ENCODE results near the gene CZIB. TPM values are rescaled to one million over a fixed set of nuclear protein-coding genes. Genes with fewer than 3 reads are reported as not detected.
A peak's percentile ranks its signal among the peaks of the same experiment; 100 is the strongest.

Gene CZIB
- total RNA-seq, 3 donors from 2014 or later (not counting 1 experiment from before 2014, with no cell fraction given), result 39.6 to 49.7 (median 40.5) TPM

DNA sequence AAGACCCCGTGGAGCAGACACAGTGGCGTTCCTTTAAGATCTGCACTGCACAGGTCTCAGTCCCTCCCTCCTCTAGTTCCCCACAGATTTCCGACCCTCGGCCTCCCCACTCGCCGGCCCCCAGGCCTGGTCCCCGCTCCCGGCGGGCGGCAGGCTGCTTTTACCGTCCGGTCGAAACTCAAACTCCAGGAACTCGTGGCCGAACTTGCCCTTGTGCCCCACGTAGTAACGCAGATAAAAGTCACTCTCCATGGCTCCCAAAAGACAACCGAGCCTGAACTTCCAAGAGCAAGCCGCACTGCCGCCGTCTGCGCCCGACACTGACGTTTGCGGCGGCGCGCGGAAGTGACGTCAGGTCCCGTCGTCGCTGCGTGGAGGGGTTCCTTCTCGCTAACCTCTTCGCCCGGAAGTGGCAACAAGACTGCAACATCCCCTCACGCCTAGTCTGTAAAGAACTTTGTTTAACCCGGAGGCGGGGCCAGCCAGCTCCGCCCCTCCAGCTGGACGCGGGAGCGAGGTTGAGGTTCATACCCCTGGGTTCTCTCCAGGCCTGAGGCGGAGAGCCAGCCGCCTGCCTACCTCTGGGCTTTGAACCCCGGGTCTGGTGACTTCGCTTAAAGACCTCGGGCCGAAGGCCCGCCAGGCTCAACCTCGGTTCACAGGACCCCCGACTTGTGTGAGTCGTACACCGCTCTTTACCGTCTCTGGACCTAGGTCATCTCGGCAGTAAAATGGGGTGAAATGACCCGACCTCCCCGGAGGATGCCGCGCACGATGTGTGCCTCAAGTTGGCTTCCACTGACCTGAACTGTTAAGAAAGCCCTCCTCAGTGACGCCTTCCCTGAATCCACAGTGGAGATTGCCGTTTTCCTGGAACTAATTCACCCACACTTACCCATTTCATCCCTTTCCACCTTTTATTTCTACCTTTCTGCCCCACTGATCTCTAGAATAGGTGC, 18.0 kb upstream of the CZIB start, which contains the start of gene MAGOH:
Gene MAGOH (minus strand): TSS at position 322 of the 959 bp plus-strand sequence. CDS start 70 bp downstream, at position 252.
- intact Hi-C loops (cut with micrococcal nuclease), result loop anchor here (1.0 to 5.0 kb wide), 3 partner anchors 18 to 599 kb away; partner anchors contain the start of genes CPT2, CZIB and NDC1

DNA sequence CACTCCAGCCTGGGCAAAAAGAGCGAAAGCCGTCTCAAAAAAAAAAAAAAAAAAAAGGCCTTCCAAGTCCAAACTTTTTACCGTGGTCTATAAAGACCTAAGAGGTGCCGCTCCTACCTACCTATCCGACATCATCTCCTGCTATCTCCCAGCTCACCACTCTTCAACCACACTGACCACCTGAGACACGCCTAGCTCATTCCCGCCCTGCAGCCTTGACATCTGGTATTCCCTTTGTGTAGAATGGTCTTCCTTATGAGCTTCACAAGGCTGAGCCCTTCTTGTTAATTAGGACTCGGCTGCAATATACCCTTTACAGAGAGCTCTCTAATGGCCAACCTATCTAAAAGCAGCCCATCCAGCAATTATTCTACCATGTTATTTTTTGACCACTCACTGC, 17.2 kb upstream of the CZIB start:
- peak overlapping the region; percentile 97 to 99 for H3K27ac Mint-ChIP-seq
- peak overlapping the region; percentile 99 for H3K4me3 Mint-ChIP-seq
- Histone ChIP-seq H3K27me3 (ENCODE audit: control insufficient read depth, insufficient read depth, low read length) (no peaks in the 10 kb centered on the region), H3K4me3 (ENCODE audit: low read length) (peak overlapping the region; percentile 65), H3K36me3 (ENCODE audit: control insufficient read depth, insufficient read depth, low read length) (peaks cover 28% of the 10 kb centered on the region), H3K27ac (ENCODE audit: low read length) (peak overlapping the region; percentile 70), H3K9me3 (ENCODE audit: control insufficient read depth, insufficient read depth, low read length) (no peaks in the 10 kb centered on the region), H3K4me1 (ENCODE audit: control insufficient read depth, insufficient read depth, low read length) (peaks cover 23% of the 10 kb centered on the region)
- no peak for TF ChIP-seq CTCF (IDR thresholded peaks at IDR 0.05)
- H3K9me3 Mint-ChIP-seq, result no peaks in the 10 kb centered on the region
- DNase-seq (peak in 1 of 2 donors; percentile 11), ATAC-seq (no peak)
- no peaks in the 10 kb centered on the region for H3K27me3 Mint-ChIP-seq (ENCODE audit: low read depth in 2 of 2)
- peaks cover 2% of the 10 kb centered on the region for H3K36me3 Mint-ChIP-seq
- WGBS (ENCODE audit: insufficient coverage), result 33% methylated on average over 6 of the region's 8 CpGs
- H3K4me1 Mint-ChIP-seq, result peaks cover 32 to 33% of the 10 kb centered on the region in 2 donors
- intact Hi-C loops (cut with micrococcal nuclease), result loop anchor here (1.0 to 5.0 kb wide), 3 partner anchors 17 to 600 kb away; partner anchors contain the start of genes CPT2, CZIB and NDC1

More for the DNA sequence above, 18.0 kb upstream of the CZIB start, which contains the start of gene MAGOH:
- Histone ChIP-seq H3K9me3 (ENCODE audit: control insufficient read depth, insufficient read depth, low read length) (no peaks in the 10 kb centered on the region), H3K4me1 (ENCODE audit: control insufficient read depth, insufficient read depth, low read length) (peaks cover 23% of the 10 kb centered on the region), H3K36me3 (ENCODE audit: control insufficient read depth, insufficient read depth, low read length) (peaks cover 20% of the 10 kb centered on the region), H3K27ac (ENCODE audit: low read length) (peak within 1 kb of the TSS; percentile 70), H3K4me3 (ENCODE audit: low read length) (peak within 1 kb of the TSS; percentile 65), H3K27me3 (ENCODE audit: control insufficient read depth, insufficient read depth, low read length) (no peaks in the 10 kb centered on the region)
- WGBS (ENCODE audit: insufficient coverage), result 8% methylated on average over 64 of the region's 64 CpGs
- H3K27ac Mint-ChIP-seq, result peak within 1 kb of the TSS; percentile 97 to 99
- TF ChIP-seq CTCF (IDR thresholded peaks at IDR 0.05), result no peak
- peaks cover 32 to 33% of the 10 kb centered on the region in 2 donors for H3K4me1 Mint-ChIP-seq
- H3K36me3 Mint-ChIP-seq, result no peaks in the 10 kb centered on the region
- H3K27me3 Mint-ChIP-seq (ENCODE audit: low read depth in 2 of 2), result no peaks in the 10 kb centered on the region
- no peaks in the 10 kb centered on the region for H3K9me3 Mint-ChIP-seq
- peak within 1 kb of the TSS; percentile 99 for H3K4me3 Mint-ChIP-seq
- peak; percentile 97 to 98 for DNase-seq
- ATAC-seq, result peak; percentile 99

DNA sequence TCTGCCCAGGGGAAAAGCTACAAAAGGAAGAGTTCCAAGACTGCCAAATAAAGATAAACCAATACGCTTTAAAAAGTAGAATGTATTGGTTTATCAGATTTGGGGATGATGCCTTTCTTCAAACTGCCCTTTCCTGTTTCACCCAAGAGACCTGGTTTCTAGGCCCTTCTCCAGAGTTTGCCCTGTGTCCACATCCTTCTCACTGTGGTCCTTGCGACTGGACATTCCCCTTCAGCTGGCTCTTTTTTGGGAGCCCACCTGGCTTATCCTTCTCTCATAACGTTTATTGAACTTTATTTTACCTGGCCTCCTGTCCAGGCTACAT, 490 bp upstream of the CZIB start:
- H3K9me3 ChIP-seq (ENCODE audit: control insufficient read depth, insufficient read depth, low read length), result no peaks in the 10 kb centered on the region
- peaks cover 5% of the 10 kb centered on the region for H3K36me3 ChIP-seq (ENCODE audit: control insufficient read depth, insufficient read depth, low read length)
- H3K27ac ChIP-seq (ENCODE audit: low read length), result peak overlapping the region; percentile 98
- Mint-ChIP-seq H3K4me3 (peak overlapping the region; percentile 91), H3K27ac (peak overlapping the region; percentile 90 to 97), H3K9me3 (no peaks in the 10 kb centered on the region), H3K4me1 (peaks cover 15 to 26% of the 10 kb centered on the region in 2 donors), H3K27me3 (ENCODE audit: low read depth in 2 of 2) (no peaks in the 10 kb centered on the region), H3K36me3 (no peaks in the 10 kb centered on the region)
- 68% methylated on average over 3 of the region's 3 CpGs for WGBS (ENCODE audit: insufficient coverage)
- no peak for DNase-seq
- no peak for TF ChIP-seq CTCF (IDR thresholded peaks at IDR 0.05)
- no peak for ATAC-seq
- H3K4me3 ChIP-seq (ENCODE audit: low read length), result peak overlapping the region; percentile 97
- intact Hi-C loops (cut with micrococcal nuclease), result loop anchor here (1.0 kb wide), 2 partner anchors 17 to 25 kb away; partner anchors contain the start of genes CPT2 and MAGOH
- no peaks in the 10 kb centered on the region for H3K27me3 ChIP-seq (ENCODE audit: control insufficient read depth, insufficient read depth, low read length)
- H3K4me1 ChIP-seq (ENCODE audit: control insufficient read depth, insufficient read depth, low read length), result peaks cover 16% of the 10 kb centered on the region

Data from natural killer cell (primary cell).